B cell (primary cell): ENCODE data around the gene CSNK2B. TPM values are rescaled to one million over a fixed set of nuclear protein-coding genes. Genes with fewer than 3 reads are reported as not detected.

Experiments
- ATAC-seq: fragments of 200-7000 bp; cut with Tn5 transposase; one replicate; pipeline ENCODE4 v1.10.0; 2021; ENCODE audit warnings: low read depth, mild to moderate bottlenecking, moderate number of reproducible peaks, moderate library complexity
- CTCF ChIA-PET: fragments of 350-600 bp; sonication (Branson Sonifier 250); formaldehyde crosslinking; loops from one replicate; lab custom pipeline; 2021; ENCODE audit warnings: antibody characterized with exemption, inconsistent platforms; lab: Charles Lee
- POLR2A ChIA-PET: fragments of 350-600 bp; sonication (Branson Sonifier 250); formaldehyde crosslinking; loops from one replicate; lab custom pipeline; 2021; ENCODE audit warnings: antibody characterized with exemption; lab: Charles Lee
- DNase-seq: peaks from one replicate; pipeline ENCODE4 v3.0.0; 2013
- H2AFZ ChIP-seq: 2 replicates; pipeline ENCODE4 v1.6.1; 2012; ENCODE audit warnings: mild to moderate bottlenecking, low read depth, low read length; ENCODE audit not compliant: insufficient read depth, poor library complexity, severe bottlenecking
- H3K27ac ChIP-seq, 2 donors: 1 replicate in 1 of 2; 2 replicates in 1 of 2; pipeline ENCODE4 v1.5.1; 2012 to 2013; ENCODE audit warnings: low read length in 2 of 2, mild to moderate bottlenecking in 2 of 2, moderate library complexity in 1 of 2
- H3K27me3 ChIP-seq, 4 experiments: fragments of 200-600 bp in 1 of 4; sonication (generic) in 1 of 4; replicated peaks in 1 of 4; 1 replicate in 2 of 4; 2 replicates in 2 of 4; pipeline versions ENCODE4 v1.6.1 to v1.7.0; 2013 to 2016; ENCODE audit warnings: low read length in 3 of 4, mild to moderate bottlenecking in 2 of 4, mixed read lengths in 1 of 4, moderate library complexity in 1 of 4; ENCODE audit not compliant: insufficient read depth in 4 of 4, control insufficient read depth in 3 of 4; ENCODE audit errors: control extremely low read depth in 1 of 4
- H3K36me3 ChIP-seq, 2 experiments: replicated peaks in 1 of 2; 1 replicate in 1 of 2; 2 replicates in 1 of 2; pipeline versions ENCODE4 v1.6.1 to v1.7.1; 2013; ENCODE audit warnings: low read length in 1 of 2; ENCODE audit not compliant: insufficient read depth in 2 of 2, control insufficient read depth in 1 of 2; ENCODE audit errors: control extremely low read depth in 1 of 2, extremely low read depth in 1 of 2
- H3K4me1 ChIP-seq, 2 donors: fragments of 200-600 bp in 1 of 2; sonication (generic) in 1 of 2; 1 replicate in 1 of 2; 2 replicates in 1 of 2; pipeline versions ENCODE4 v1.5.1 to v1.6.1; 2013 to 2017; ENCODE audit warnings: low read length in 2 of 2; ENCODE audit not compliant: control insufficient read depth in 2 of 2, insufficient read depth in 2 of 2
- H3K4me2 ChIP-seq: replicated peaks from 2 replicates; pipeline ENCODE3; 2012; ENCODE audit warnings: mild to moderate bottlenecking, low read depth, low read length; ENCODE audit not compliant: poor library complexity, severe bottlenecking
- H3K4me3 ChIP-seq, 5 experiments: fragments of 200-600 bp in 1 of 5; sonication (generic) in 1 of 5; 1 replicate in 3 of 5; 2 replicates in 2 of 5; pipeline versions ENCODE4 v1.5.1 to v1.7.0; 2011 to 2016; ENCODE audit warnings: low read length in 4 of 5, mild to moderate bottlenecking in 4 of 5, low read depth in 2 of 5, control low read depth in 1 of 5, moderate library complexity in 1 of 5; ENCODE audit not compliant: insufficient read depth in 1 of 5; ENCODE audit errors: control extremely low read depth in 1 of 5, extremely low read depth in 1 of 5
- H3K79me2 ChIP-seq: fragments of 200-600 bp; sonication (generic); one replicate; pipeline ENCODE4 v1.6.0; 2016; ENCODE audit warnings: low read length; ENCODE audit not compliant: control insufficient read depth, insufficient read depth
- H3K9ac ChIP-seq: fragments of 200-600 bp; sonication (generic); 2 replicates; pipeline ENCODE4 v1.6.1; 2017; ENCODE audit warnings: mild to moderate bottlenecking, low read length, moderate library complexity
- H3K9me3 ChIP-seq, 3 donors: one replicate each; pipeline versions ENCODE4 v1.6.1 to v1.7.1; 2013; ENCODE audit warnings: low read length in 2 of 3; ENCODE audit not compliant: control insufficient read depth in 2 of 3, insufficient read depth in 1 of 3; ENCODE audit errors: control extremely low read depth in 1 of 3
- H4K20me1 ChIP-seq: 2 replicates; pipeline ENCODE4 v1.6.0; 2012; ENCODE audit warnings: mild to moderate bottlenecking, low read length; ENCODE audit not compliant: insufficient read depth, control insufficient read depth, poor library complexity, severe bottlenecking
- H3K27ac Mint-ChIP-seq: one replicate; pipeline ENCODE4 v1.8.0; 2021; ENCODE audit warnings: mixed read lengths
- H3K27me3 Mint-ChIP-seq: one replicate; pipeline ENCODE4 v1.8.0; 2021; ENCODE audit warnings: mixed read lengths
- H3K4me1 Mint-ChIP-seq: one replicate; pipeline ENCODE4 v1.8.0; 2021; ENCODE audit warnings: mixed read lengths
- H3K4me3 Mint-ChIP-seq: one replicate; pipeline ENCODE4 v1.8.0; 2021; ENCODE audit warnings: mixed read lengths
- H3K9me3 Mint-ChIP-seq: one replicate; pipeline ENCODE4 v1.8.0; 2022; ENCODE audit warnings: mixed read lengths; ENCODE audit not compliant: insufficient read depth
- EZH2 ChIP-seq: IDR thresholded peaks from 2 replicates; pipeline ENCODE4 v1.6.1; 2012; ENCODE audit warnings: borderline replicate concordance, low read depth, mild to moderate bottlenecking, moderate library complexity, low read length; ENCODE audit not compliant: insufficient read depth, poor library complexity, severe bottlenecking
- WGBS: methylation state at CpG from one replicate; pipeline ENCODE4 v1.1.5; 2013; ENCODE audit warnings: missing lambda C conversion rate; ENCODE audit not compliant: insufficient coverage; 5-methylcytosine and 5-hydroxymethylcytosine counted together
- intact Hi-C: fragments of 100-400 bp; cut with micrococcal nuclease; formaldehyde crosslinking; loops from one replicate; pipeline ENCODE4 v1.10.0; 2022
- polyA plus RNA-seq: library from polyadenylated mRNA; depleted of rRNA; stranded (reverse); fragments of >200 nt; gene quantifications from 2 replicates; pipeline ENCODE4 v1.2.3, GENCODE V29; 2012
- total RNA-seq, 2 donors: library from RNA; stranded (reverse); fragments of 120-200 nt in 1 of 2; gene quantifications; 1 replicate in 1 of 2; 2 replicates in 1 of 2; pipeline versions ENCODE4 v1.2.3 to v1.2.4, GENCODE V29; 2013 to 2022
- TF ChIP-seq, protein P1 (sequence below): fragments of 200-600 bp; IDR thresholded peaks from one replicate; pipeline ENCODE4 v1.8.0; 2022; ENCODE audit warnings: antibody characterized with exemption, mild to moderate bottlenecking

Gene CSNK2B
- total and polyA plus RNA-seq, 2 donors (not counting 1 experiment from before 2014, with no cell fraction given), result 142 to 146 TPM

GRCh38 chr6:31687860-31688693 is 22.2 kb downstream of the CSNK2B start:
- no peaks in the 10 kb centered on the region for H3K27me3 ChIP-seq
- intact Hi-C loops, result no loop called here
- WGBS, result 99% methylated on average over 9 of the region's 14 CpGs
- ATAC-seq (no peak), DNase-seq (no peak)
- H3K4me1 ChIP-seq, result peaks cover 11 to 22% of the 10 kb centered on the region in 2 donors
- H2AFZ ChIP-seq, result no peak overlapping the region
- no peaks in the 10 kb centered on the region for H3K27me3 Mint-ChIP-seq
- ChIA-PET CTCF (no interaction called here), POLR2A (no interaction called here)
- H3K9ac ChIP-seq, result no peak overlapping the region
- H3K9me3 Mint-ChIP-seq, result no peaks in the 10 kb centered on the region
- no peak overlapping the region for H3K27ac ChIP-seq
- no peak overlapping the region for H3K4me2 ChIP-seq
- H3K79me2 ChIP-seq, result no peaks in the 10 kb centered on the region
- H3K4me1 Mint-ChIP-seq, result peaks cover 20% of the 10 kb centered on the region
- no peak overlapping the region for H3K27ac Mint-ChIP-seq
- no peaks in the 10 kb centered on the region for H3K9me3 ChIP-seq
- TF ChIP-seq, protein P1, sequence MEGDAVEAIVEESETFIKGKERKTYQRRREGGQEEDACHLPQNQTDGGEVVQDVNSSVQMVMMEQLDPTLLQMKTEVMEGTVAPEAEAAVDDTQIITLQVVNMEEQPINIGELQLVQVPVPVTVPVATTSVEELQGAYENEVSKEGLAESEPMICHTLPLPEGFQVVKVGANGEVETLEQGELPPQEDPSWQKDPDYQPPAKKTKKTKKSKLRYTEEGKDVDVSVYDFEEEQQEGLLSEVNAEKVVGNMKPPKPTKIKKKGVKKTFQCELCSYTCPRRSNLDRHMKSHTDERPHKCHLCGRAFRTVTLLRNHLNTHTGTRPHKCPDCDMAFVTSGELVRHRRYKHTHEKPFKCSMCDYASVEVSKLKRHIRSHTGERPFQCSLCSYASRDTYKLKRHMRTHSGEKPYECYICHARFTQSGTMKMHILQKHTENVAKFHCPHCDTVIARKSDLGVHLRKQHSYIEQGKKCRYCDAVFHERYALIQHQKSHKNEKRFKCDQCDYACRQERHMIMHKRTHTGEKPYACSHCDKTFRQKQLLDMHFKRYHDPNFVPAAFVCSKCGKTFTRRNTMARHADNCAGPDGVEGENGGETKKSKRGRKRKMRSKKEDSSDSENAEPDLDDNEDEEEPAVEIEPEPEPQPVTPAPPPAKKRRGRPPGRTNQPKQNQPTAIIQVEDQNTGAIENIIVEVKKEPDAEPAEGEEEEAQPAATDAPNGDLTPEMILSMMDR, result no peak
- TF ChIP-seq EZH2, result no peak
- H4K20me1 ChIP-seq, result no peaks in the 10 kb centered on the region
- H3K4me3 ChIP-seq, result no peak overlapping the region
- no peak overlapping the region for H3K4me3 Mint-ChIP-seq
- H3K36me3 ChIP-seq, result peaks cover 0 to 70% of the 10 kb centered on the region in 2 experiments
